Measurements from ENCODE around the gene PKDREJ.
"Not testable (repeated sequence)": the region's sequence is repeated elsewhere in the genome, so short reads cannot be mapped to it uniquely, and the experiment has no call there.

The PKDREJ gene

DNA sequence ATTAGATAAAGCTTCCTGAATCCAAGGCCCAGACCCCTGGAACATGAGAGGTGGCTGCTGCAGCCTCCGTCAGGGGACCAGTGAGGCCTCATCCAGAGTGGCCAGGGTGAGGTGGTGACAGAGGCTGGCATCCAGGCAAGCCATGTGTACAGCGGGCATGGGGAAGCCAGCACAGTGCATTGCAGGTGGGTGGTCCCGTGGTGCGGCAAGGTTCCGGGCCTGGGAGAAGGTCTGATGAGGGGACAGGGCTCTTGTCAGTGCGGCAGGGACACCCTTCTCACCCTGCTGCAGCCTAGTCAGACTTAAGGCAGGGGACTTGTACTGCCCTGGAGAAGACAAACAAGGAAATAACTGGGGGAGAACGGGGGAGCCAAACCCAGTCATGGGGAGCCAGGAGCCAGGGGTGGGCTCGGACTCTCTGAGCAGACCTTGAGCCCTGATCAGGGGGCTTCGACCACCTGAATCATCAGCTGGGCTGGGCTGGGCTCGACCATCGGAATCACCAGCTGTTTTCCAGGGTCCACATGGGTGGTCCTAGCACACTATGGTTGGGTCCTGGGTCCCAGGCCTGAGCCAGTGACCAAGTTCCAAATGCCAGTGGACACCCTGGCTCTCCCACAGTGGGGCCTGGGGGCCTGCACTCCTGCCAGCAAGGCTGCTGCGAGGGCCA lies 9.8 kb upstream of the PKDREJ start:
- TF ChIP-seq, protein P1, sequence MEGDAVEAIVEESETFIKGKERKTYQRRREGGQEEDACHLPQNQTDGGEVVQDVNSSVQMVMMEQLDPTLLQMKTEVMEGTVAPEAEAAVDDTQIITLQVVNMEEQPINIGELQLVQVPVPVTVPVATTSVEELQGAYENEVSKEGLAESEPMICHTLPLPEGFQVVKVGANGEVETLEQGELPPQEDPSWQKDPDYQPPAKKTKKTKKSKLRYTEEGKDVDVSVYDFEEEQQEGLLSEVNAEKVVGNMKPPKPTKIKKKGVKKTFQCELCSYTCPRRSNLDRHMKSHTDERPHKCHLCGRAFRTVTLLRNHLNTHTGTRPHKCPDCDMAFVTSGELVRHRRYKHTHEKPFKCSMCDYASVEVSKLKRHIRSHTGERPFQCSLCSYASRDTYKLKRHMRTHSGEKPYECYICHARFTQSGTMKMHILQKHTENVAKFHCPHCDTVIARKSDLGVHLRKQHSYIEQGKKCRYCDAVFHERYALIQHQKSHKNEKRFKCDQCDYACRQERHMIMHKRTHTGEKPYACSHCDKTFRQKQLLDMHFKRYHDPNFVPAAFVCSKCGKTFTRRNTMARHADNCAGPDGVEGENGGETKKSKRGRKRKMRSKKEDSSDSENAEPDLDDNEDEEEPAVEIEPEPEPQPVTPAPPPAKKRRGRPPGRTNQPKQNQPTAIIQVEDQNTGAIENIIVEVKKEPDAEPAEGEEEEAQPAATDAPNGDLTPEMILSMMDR (conservative IDR thresholded peaks at IDR 0.05; ENCODE audit: low read length): no peak
- no peak overlapping the region for H3K4me3 ChIP-seq (ENCODE audit: low read length)
- DNase-seq (ENCODE audit: low read depth): no peak

DNA sequence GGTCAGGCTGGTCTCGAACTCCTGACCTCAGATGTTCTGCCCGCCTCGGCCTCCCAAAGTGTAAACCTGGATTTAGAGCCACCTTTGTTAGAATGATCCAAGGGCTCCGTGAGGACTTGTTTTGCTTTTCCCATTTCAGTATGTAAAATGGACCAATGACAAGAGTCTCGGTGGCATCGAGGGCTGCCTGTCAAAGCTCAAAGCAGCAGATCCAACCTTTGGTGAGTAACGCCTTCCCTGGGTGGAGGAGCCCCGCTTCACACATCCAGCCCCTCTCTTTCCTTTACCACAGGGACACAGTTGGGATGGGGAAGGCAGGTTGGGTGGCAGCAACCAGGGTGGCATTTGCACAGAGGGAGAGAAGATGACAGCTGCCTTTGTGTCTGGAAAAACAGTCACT lies 9.1 kb upstream of the PKDREJ start:
- TF ChIP-seq, protein P1 (conservative IDR thresholded peaks at IDR 0.05; ENCODE audit: low read length): no peak
- H3K4me3 ChIP-seq (ENCODE audit: low read length): no peak overlapping the region

DNA sequence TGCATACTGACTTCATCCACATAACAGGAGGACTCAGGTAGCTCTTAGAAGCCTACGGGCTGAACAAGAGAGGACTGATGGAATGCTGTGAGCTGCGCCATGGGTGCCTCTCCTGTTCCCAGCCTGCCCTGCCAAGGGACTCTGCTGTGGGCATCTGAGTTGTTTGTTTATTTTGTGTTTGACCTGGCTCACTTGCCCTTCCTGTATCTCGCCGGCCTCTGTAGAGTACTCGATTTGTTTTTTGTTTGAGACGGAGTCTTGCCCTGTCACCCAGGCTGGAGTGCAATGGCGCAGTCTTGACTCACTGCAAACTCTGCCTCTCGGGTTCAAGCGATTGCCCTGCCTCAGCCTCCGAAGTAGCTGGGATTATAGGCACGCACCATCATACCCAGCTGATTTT lies 6.4 kb upstream of the PKDREJ start:
- TF ChIP-seq, protein P1 (conservative IDR thresholded peaks at IDR 0.05; ENCODE audit: low read length): no peak
- no peak overlapping the region for H3K4me3 ChIP-seq (ENCODE audit: low read length)
- DNase-seq (ENCODE audit: low read depth): no peak

More for the DNA sequence above, 9.1 kb upstream of the PKDREJ start:
- DNase-seq (ENCODE audit: low read depth): no peak

DNA sequence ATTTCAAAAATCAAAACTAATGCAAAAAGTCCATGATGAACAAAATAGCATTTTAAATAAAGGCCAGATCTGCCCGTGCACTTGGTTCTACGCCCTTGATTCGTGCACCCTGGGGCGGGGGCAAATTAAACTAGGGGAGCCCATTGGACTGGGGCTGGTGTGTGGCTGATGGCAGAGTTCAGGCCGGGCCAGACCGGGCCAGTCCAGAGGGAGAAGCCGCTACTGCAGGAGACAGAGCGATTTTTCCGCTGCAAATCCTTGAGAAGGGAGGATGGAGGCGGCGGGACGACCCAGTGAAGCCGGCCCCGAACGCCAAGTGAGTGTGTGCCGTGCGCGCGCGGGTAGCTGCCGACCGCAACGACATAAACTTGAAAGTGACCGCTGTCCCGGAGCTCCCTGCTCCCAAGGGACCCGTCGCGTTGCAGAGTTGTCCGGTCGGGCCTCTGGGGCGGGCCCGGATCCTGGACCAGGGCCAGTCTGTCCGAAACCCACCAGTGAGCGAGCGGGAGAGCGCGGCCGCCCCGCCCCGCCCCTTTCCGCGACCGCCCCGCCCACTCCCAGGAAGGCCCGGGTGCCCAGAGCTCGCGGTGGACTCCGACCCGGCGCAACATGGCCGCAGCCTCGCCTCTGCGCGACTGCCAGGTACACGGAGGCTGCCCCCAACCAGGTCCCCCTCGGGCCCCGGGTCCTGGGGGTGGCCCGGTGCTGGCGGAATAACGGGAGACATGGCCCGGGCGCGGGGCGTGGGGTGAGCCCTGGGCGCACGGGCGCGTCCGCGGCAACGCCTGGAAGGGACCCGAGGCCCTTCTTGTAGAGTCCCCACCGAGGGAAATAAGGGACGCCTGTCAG lies 4.5 kb upstream of the PKDREJ start, which contains the start of gene TTC38:
Gene TTC38, plus strand, starts transcription at position 578 of the 849 bp plus-strand sequence. Its CDS starts 32 bp downstream, at position 610.
- DNase-seq (ENCODE audit: low read depth): peak; percentile 75
- TF ChIP-seq, protein P1 (conservative IDR thresholded peaks at IDR 0.05; ENCODE audit: low read length): no peak
- H3K4me3 ChIP-seq (ENCODE audit: low read length): peak within 1 kb of the TSS; percentile 81

DNA sequence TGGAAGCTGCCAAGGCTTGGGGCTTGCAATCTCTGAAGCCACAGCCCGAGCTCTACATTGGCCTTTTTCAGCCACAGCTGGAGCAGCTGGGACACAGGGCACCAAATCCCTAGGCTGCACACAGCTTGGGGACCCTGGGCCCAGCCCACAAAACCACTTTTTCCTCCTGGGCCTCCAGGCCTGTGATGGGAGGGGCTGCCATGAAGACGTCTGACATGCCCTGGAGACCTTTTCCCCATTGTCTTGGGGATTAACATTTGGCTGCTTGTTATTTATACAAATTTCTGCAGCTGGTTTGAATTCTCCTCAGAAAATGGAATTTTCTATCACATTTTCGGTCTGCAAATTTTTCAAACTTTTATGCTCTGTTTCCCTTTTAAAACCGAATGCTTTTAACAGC lies 2.5 kb upstream of the PKDREJ start:
- DNase-seq (ENCODE audit: low read depth); H3K4me3 ChIP-seq (ENCODE audit: low read length): not testable (repeated sequence)

DNA sequence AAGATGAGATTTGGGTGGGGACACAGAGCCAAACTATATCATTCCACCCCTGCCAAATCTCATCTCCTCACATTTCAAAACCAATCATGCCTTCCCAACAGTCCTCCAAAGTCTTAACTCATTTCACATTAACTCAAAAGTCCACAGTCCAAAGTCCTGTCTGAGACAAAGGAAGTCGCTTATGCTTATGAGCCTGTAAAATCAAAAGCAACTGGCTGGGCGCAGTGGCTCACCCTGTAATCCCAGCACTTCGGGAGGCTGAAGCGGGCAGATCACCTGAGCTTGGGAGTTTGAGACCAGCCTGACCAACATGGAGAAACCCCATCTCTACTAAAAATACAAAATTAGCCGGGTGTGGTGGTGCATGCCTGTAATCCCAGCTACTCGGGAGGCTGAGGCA lies 1.4 kb upstream of the PKDREJ start:
- not testable (repeated sequence) for DNase-seq (ENCODE audit: low read depth); H3K4me3 ChIP-seq (ENCODE audit: low read length)

DNA sequence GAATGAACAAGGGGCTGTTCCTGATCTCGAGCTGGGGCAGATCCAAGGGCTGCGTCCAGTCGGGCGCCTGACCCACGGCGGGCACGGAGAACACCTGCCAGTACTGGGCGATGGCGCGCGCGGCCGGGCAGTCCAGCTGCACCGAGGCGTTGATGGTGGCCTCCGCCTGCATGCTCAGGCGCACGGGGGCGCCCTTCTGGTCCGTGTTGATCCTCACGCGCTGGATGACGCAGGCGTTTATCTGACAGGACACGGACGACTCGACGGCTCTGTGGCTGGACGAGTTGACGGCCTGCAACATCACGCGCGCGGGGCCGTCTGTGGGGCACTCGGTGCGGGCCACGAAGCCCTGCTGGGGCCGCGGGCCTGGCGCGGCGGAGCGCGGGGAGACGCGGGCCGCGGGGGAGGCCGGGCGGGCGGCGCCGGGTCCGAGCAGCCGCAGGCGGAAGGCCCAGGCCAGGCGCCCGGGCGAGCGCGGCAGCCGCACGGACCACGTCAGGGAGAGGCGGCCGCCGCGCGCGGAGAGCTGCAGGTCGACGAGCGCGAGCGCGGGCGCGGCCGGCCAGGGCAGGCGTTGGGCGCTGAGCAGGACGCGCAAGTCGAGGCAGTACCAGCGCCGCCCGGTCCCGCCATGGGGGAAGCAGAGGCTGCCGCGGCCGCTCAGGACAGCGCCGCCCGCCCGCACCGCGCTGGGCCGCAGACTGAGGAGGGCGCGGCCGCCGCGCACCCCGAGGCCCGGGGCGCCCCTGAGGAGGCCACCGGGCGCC lies 511 bp downstream of the PKDREJ start:
- H3K4me3 ChIP-seq (ENCODE audit: low read length): no peak overlapping the region
- TF ChIP-seq, protein P1 (conservative IDR thresholded peaks at IDR 0.05; ENCODE audit: low read length): peak; percentile 27; the same call in 1 of the 2 replicates
- peak; percentile 31 for DNase-seq (ENCODE audit: low read depth)
